Measurements from ENCODE around the gene KAZN. TPM values are rescaled to one million over a fixed set of nuclear protein-coding genes. Genes with fewer than 3 reads are reported as not detected.

The KAZN gene
- total and polyA plus RNA-seq, 4 donors: 7.6 to 18.8 (median 11.2) TPM

DNA sequence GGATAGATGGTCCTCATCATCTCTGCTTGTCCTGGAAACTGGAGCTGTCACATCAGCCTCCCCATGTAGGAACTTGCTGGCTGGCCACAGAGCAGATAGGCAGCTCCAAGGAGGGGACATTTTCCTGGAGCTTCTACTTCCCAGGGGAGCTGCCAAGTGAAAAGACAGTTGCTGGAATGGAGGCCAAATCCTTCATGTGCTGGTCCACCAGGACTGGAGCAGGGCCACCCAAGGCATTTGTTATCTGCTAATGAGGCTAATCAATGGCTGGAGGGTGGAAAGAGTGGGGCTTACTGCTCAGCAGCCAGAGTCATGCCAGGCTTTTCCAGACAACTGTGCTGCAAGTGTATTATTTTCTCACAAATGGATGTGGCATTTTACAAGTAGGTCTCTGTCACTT, 22.5 kb downstream of the KAZN start:
- DNase-seq (peak in 1 of 3 donors; percentile 22), ATAC-seq (ENCODE audit: insufficient read depth, low FRiP score) (no peak)
- Histone ChIP-seq H3K9me3 (ENCODE audit: control insufficient read depth in 4 of 4, insufficient read depth in 3 of 4, low read length in 3 of 4) (peaks cover 0 to 7% (median 0%) of the 10 kb centered on the region in 4 donors), H3K36me3 (ENCODE audit: control insufficient read depth in 4 of 4, insufficient read depth in 4 of 4, low read length in 4 of 4) (no peaks in the 10 kb centered on the region), H3K27ac (ENCODE audit: low read depth in 1 of 2, low read length in 1 of 2) (no peak overlapping the region), H3K9ac (ENCODE audit: insufficient read depth in 1 of 2, low read length in 2 of 2) (no peak overlapping the region), H3K4me1 (ENCODE audit: control insufficient read depth in 5 of 5, insufficient read depth in 5 of 5, low read length in 5 of 5) (peaks cover 0 to 19% (median 3%) of the 10 kb centered on the region in 5 donors), H3K4me3 (no peak overlapping the region), H3K27me3 (ENCODE audit: control insufficient read depth in 3 of 3, insufficient read depth in 3 of 3, low read length in 2 of 3) (no peaks in the 10 kb centered on the region)
- no peak for TF ChIP-seq CTCF (IDR thresholded peaks at IDR 0.05; ENCODE audit: control extremely low read depth, extremely low read depth)

DNA sequence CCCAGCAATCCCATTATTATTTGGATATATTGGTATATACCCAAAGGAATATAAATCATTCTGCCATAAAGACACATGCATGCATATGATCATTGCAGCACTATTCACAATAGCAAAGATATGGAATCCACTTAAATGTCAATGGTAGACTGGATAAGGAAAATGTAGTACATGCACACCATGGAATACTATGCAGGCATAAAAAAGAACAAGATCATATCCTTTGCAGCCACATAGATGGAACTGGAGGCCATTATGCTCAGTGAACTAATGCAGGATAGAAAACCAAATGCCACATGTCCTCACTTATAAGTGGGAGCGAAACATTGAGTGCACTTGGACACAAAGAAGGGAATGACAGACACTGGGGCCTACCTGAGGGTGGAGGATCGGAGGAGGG, 24.6 kb downstream of the KAZN start:
- no peak overlapping the region for H3K4me3 ChIP-seq
- ATAC-seq (ENCODE audit: insufficient read depth, low FRiP score) (no peak), DNase-seq (no peak)
- H3K9ac ChIP-seq (ENCODE audit: insufficient read depth in 1 of 2, low read length in 2 of 2): no peak overlapping the region
- no peaks in the 10 kb centered on the region for H3K36me3 ChIP-seq (ENCODE audit: control insufficient read depth in 4 of 4, insufficient read depth in 4 of 4, low read length in 4 of 4)
- no peaks in the 10 kb centered on the region for H3K27me3 ChIP-seq (ENCODE audit: control insufficient read depth in 3 of 3, insufficient read depth in 3 of 3, low read length in 2 of 3)
- H3K27ac ChIP-seq (ENCODE audit: low read depth in 1 of 2, low read length in 1 of 2): no peak overlapping the region
- WGBS, 2 donors: 91 to 100% methylated on average over 2 of the region's 2 CpGs
- H3K9me3 ChIP-seq (ENCODE audit: control insufficient read depth in 4 of 4, insufficient read depth in 3 of 4, low read length in 3 of 4): peaks cover 0 to 7% (median 0%) of the 10 kb centered on the region in 4 donors
- H3K4me1 ChIP-seq (ENCODE audit: control insufficient read depth in 5 of 5, insufficient read depth in 5 of 5, low read length in 5 of 5): peaks cover 0 to 41% (median 14%) of the 10 kb centered on the region in 5 donors
- TF ChIP-seq CTCF (IDR thresholded peaks at IDR 0.05; ENCODE audit: control extremely low read depth, extremely low read depth): no peak

DNA sequence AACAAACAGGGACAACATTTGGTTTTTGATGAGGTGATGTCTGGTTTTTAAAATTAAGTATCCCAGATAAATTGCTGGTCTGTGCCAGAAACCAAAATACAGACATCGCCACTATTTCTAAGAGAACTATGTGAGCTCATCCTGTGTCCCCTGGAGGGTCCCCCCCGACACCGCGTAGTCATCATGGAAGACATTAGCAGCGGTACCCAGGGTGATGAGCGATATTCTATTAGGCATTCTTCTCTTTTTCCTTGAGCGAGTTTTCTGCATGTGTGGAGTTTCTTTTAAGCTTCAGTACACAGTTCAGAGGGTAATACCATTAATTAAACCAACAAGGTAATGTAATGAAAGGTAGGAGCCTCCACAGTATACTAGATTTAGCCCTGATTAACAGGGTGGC, 26.5 kb downstream of the KAZN start:
- peaks cover 0 to 54% (median 14%) of the 10 kb centered on the region in 5 donors for H3K4me1 ChIP-seq (ENCODE audit: control insufficient read depth in 5 of 5, insufficient read depth in 5 of 5, low read length in 5 of 5)
- WGBS, 2 donors: 93 to 96% methylated on average over 7 of the region's 7 CpGs
- TF ChIP-seq CTCF (IDR thresholded peaks at IDR 0.05; ENCODE audit: control extremely low read depth, extremely low read depth): no peak
- H3K27ac ChIP-seq (ENCODE audit: low read depth in 1 of 2, low read length in 1 of 2): no peak overlapping the region
- no peak overlapping the region for H3K9ac ChIP-seq (ENCODE audit: insufficient read depth in 1 of 2, low read length in 2 of 2)
- DNase-seq (no peak), ATAC-seq (ENCODE audit: insufficient read depth, low FRiP score) (no peak)
- H3K9me3 ChIP-seq (ENCODE audit: control insufficient read depth in 4 of 4, insufficient read depth in 3 of 4, low read length in 3 of 4): no peaks in the 10 kb centered on the region
- H3K27me3 ChIP-seq (ENCODE audit: control insufficient read depth in 3 of 3, insufficient read depth in 3 of 3, low read length in 2 of 3): no peaks in the 10 kb centered on the region
- H3K4me3 ChIP-seq: no peak overlapping the region
- H3K36me3 ChIP-seq (ENCODE audit: control insufficient read depth in 4 of 4, insufficient read depth in 4 of 4, low read length in 4 of 4): no peaks in the 10 kb centered on the region

- Histone ChIP-seq H3K4me1 (ENCODE audit: control insufficient read depth in 5 of 5, insufficient read depth in 5 of 5, low read length in 5 of 5) (peaks cover 0 to 54% (median 14%) of the 10 kb centered on the region in 5 donors), H3K36me3 (ENCODE audit: control insufficient read depth in 4 of 4, insufficient read depth in 4 of 4, low read length in 4 of 4) (no peaks in the 10 kb centered on the region), H3K27me3 (ENCODE audit: control insufficient read depth in 3 of 3, insufficient read depth in 3 of 3, low read length in 2 of 3) (no peaks in the 10 kb centered on the region), H3K9me3 (ENCODE audit: control insufficient read depth in 4 of 4, insufficient read depth in 3 of 4, low read length in 3 of 4) (no peaks in the 10 kb centered on the region), H3K9ac (ENCODE audit: insufficient read depth in 1 of 2, low read length in 2 of 2) (no peak overlapping the region), H3K4me3 (no peak overlapping the region), H3K27ac (ENCODE audit: low read depth in 1 of 2, low read length in 1 of 2) (no peak overlapping the region)
- no peak for TF ChIP-seq CTCF (IDR thresholded peaks at IDR 0.05; ENCODE audit: control extremely low read depth, extremely low read depth)
- DNase-seq (peak; percentile 25 to 47 (median 47)), ATAC-seq (ENCODE audit: insufficient read depth, low FRiP score) (no peak)
- 74 to 82% methylated on average over 11 of the region's 11 CpGs for WGBS, 2 donors
Observed at GRCh38 chr1:14625572-14625971, 27.1 kb downstream of the KAZN start.

Measured in lung (tissue), 12 donors.